ENCODE data around the gene TNNC1. TPM values are rescaled to one million over a fixed set of nuclear protein-coding genes. Genes with fewer than 3 reads are reported as not detected.

The TNNC1 gene
- total and polyA plus RNA-seq, 3 experiments from 2014 or later: 2.2 to 2.3 TPM; not detected in 1

GRCh38 chr3:52420388-52420787, 33.5 kb downstream of the TNNC1 start:
- Histone ChIP-seq H3K27me3 (ENCODE audit: insufficient read depth, low read length, poor library complexity, severe bottlenecking) (no peaks in the 10 kb centered on the region), H3K36me3 (ENCODE audit: insufficient read depth, low read length) (no peaks in the 10 kb centered on the region), H3K4me3 (ENCODE audit: low read length) (no peak overlapping the region), H3K27ac (ENCODE audit: low read depth, low read length) (no peak overlapping the region), H3K9me3 (ENCODE audit: low read length) (no peaks in the 10 kb centered on the region), H3K4me1 (ENCODE audit: insufficient read depth, low read length) (no peaks in the 10 kb centered on the region)
- CTCF ChIA-PET: interaction anchor here (1.6 kb wide), 1 partner anchor 27 kb away, joined by 3 read pairs; no protein-coding TSS in a partner anchor
- POLR2A ChIA-PET: no interaction called here
- no peak overlapping the region for H3K27ac Mint-ChIP-seq
- H3K4me3 Mint-ChIP-seq: no peak overlapping the region
- no peaks in the 10 kb centered on the region for H3K9me3 Mint-ChIP-seq
- no peaks in the 10 kb centered on the region for H3K27me3 Mint-ChIP-seq
- H3K4me1 Mint-ChIP-seq: peaks cover 0 to 7% (median 4%) of the 10 kb centered on the region in 3 donors
- no peak for DNase-seq
- H3K36me3 Mint-ChIP-seq: peaks cover 0 to 22% (median 7%) of the 10 kb centered on the region in 3 donors

- Mint-ChIP-seq H3K4me1 (peaks cover 17 to 35% (median 26%) of the 10 kb centered on the region in 3 donors), H3K27ac (peak overlapping the region in 1 of 8 donors; percentile 29), H3K27me3 (no peaks in the 10 kb centered on the region), H3K4me3 (no peak overlapping the region), H3K9me3 (no peaks in the 10 kb centered on the region), H3K36me3 (peaks cover 0 to 28% (median 4%) of the 10 kb centered on the region in 3 donors)
- POLR2A ChIA-PET: no interaction called here
- no peak for DNase-seq
- Histone ChIP-seq H3K4me1 (ENCODE audit: insufficient read depth, low read length) (peaks cover 18% of the 10 kb centered on the region), H3K9me3 (ENCODE audit: low read length) (no peaks in the 10 kb centered on the region), H3K36me3 (ENCODE audit: insufficient read depth, low read length) (no peaks in the 10 kb centered on the region), H3K27ac (ENCODE audit: low read depth, low read length) (no peak overlapping the region), H3K4me3 (ENCODE audit: low read length) (no peak overlapping the region), H3K27me3 (ENCODE audit: insufficient read depth, low read length, poor library complexity, severe bottlenecking) (no peaks in the 10 kb centered on the region)
- CTCF ChIA-PET: interaction anchor here (1.3 kb wide), 1 partner anchor 31 kb away, joined by 5 read pairs; no protein-coding TSS in a partner anchor
Observed at GRCh38 chr3:52415800-52416199, 38.0 kb downstream of the TNNC1 start.

- Histone ChIP-seq H3K27ac (ENCODE audit: low read depth, low read length) (no peak overlapping the region), H3K4me1 (ENCODE audit: insufficient read depth, low read length) (peaks cover 41% of the 10 kb centered on the region), H3K4me3 (ENCODE audit: low read length) (peak overlapping the region; percentile 83), H3K9me3 (ENCODE audit: low read length) (no peaks in the 10 kb centered on the region), H3K36me3 (ENCODE audit: insufficient read depth, low read length) (peaks cover 48% of the 10 kb centered on the region), H3K27me3 (ENCODE audit: insufficient read depth, low read length, poor library complexity, severe bottlenecking) (no peaks in the 10 kb centered on the region)
- H3K27me3 Mint-ChIP-seq: no peaks in the 10 kb centered on the region
- no peak for DNase-seq
- peak overlapping the region; percentile 80 to 99 (median 91) for H3K4me3 Mint-ChIP-seq
- H3K36me3 Mint-ChIP-seq: peaks cover 3 to 55% (median 4%) of the 10 kb centered on the region in 3 donors
- peak overlapping the region; percentile 81 to 97 (median 92) for H3K27ac Mint-ChIP-seq
- ChIA-PET CTCF (no interaction called here), POLR2A (no interaction called here)
- H3K4me1 Mint-ChIP-seq: peaks cover 32 to 48% (median 42%) of the 10 kb centered on the region in 3 donors
- H3K9me3 Mint-ChIP-seq: no peaks in the 10 kb centered on the region
Observed at GRCh38 chr3:52408466-52408865, 45.4 kb downstream of the TNNC1 start.

DNA sequence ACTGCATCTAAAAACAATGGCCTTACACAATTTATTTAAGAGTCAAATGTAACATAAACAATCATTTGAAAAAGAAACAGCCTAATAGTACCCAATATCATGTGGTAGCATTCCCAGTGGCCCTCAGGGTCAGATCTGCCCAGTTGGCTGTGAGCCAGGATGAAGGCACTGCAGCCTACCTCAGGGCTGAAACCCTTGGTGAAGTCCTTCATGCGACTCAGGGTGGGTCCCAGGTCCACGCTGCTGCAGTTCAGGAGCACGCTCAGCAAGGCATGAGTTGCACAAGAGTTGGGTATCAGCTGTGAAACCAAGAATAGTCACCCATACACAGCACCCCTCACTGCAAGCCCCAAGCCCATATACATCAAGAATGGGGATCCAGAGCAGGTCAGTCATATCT, 46.1 kb downstream of the TNNC1 start:
- Histone ChIP-seq H3K27me3 (ENCODE audit: insufficient read depth, low read length, poor library complexity, severe bottlenecking) (no peaks in the 10 kb centered on the region), H3K27ac (ENCODE audit: low read depth, low read length) (no peak overlapping the region), H3K4me1 (ENCODE audit: insufficient read depth, low read length) (peaks cover 41% of the 10 kb centered on the region), H3K36me3 (ENCODE audit: insufficient read depth, low read length) (peaks cover 55% of the 10 kb centered on the region), H3K9me3 (ENCODE audit: low read length) (no peaks in the 10 kb centered on the region), H3K4me3 (ENCODE audit: low read length) (no peak overlapping the region)
- peak overlapping the region in 7 of 8 donors; percentile 32 to 97 (median 90) for H3K27ac Mint-ChIP-seq
- H3K9me3 Mint-ChIP-seq: no peaks in the 10 kb centered on the region
- CTCF ChIA-PET: interaction anchor here (0.8 kb wide), 1 partner anchor 39 kb away, joined by 3 read pairs; no protein-coding TSS in a partner anchor
- H3K36me3 Mint-ChIP-seq: peaks cover 3 to 62% (median 4%) of the 10 kb centered on the region in 3 donors
- DNase-seq: no peak
- no peaks in the 10 kb centered on the region for H3K27me3 Mint-ChIP-seq
- H3K4me1 Mint-ChIP-seq: peaks cover 32 to 47% (median 38%) of the 10 kb centered on the region in 3 donors
- peak overlapping the region in 5 of 7 donors; percentile 80 to 99 (median 91) for H3K4me3 Mint-ChIP-seq
- POLR2A ChIA-PET: no interaction called here

GRCh38 chr3:52406791-52407510, 46.9 kb downstream of the TNNC1 start:
- H3K4me1 Mint-ChIP-seq: peaks cover 26 to 38% (median 32%) of the 10 kb centered on the region in 3 donors
- H3K9me3 ChIP-seq (ENCODE audit: low read length): no peaks in the 10 kb centered on the region
- H3K36me3 ChIP-seq (ENCODE audit: insufficient read depth, low read length): peaks cover 63% of the 10 kb centered on the region
- no peak overlapping the region for H3K27ac ChIP-seq (ENCODE audit: low read depth, low read length)
- ChIA-PET CTCF (interaction anchor here (0.8 to 1.7 kb wide), 3 partner anchors 39 to 68 kb away, joined by 3 to 4 read pairs (median 4); no protein-coding TSS in a partner anchor), POLR2A (no interaction called here)
- H3K27ac Mint-ChIP-seq: peak overlapping the region in 3 of 8 donors; percentile 38 to 87 (median 81)
- H3K27me3 ChIP-seq (ENCODE audit: insufficient read depth, low read length, poor library complexity, severe bottlenecking): no peaks in the 10 kb centered on the region
- H3K4me3 ChIP-seq (ENCODE audit: low read length): no peak overlapping the region
- H3K27me3 Mint-ChIP-seq: no peaks in the 10 kb centered on the region
- no peaks in the 10 kb centered on the region for H3K9me3 Mint-ChIP-seq
- no peak for DNase-seq
- H3K4me3 Mint-ChIP-seq: peak overlapping the region in 2 of 7 donors; percentile 40 to 74
- H3K4me1 ChIP-seq (ENCODE audit: insufficient read depth, low read length): peaks cover 34% of the 10 kb centered on the region
- H3K36me3 Mint-ChIP-seq: peaks cover 3 to 70% (median 4%) of the 10 kb centered on the region in 3 donors

- ChIA-PET CTCF (interaction anchor here (1.4 to 1.7 kb wide), 2 partner anchors 40 to 67 kb away, joined by 4 read pairs; no protein-coding TSS in a partner anchor), POLR2A (no interaction called here)
- Histone ChIP-seq H3K36me3 (ENCODE audit: insufficient read depth, low read length) (peaks cover 67% of the 10 kb centered on the region), H3K9me3 (ENCODE audit: low read length) (no peaks in the 10 kb centered on the region), H3K4me3 (ENCODE audit: low read length) (no peak overlapping the region), H3K27me3 (ENCODE audit: insufficient read depth, low read length, poor library complexity, severe bottlenecking) (no peaks in the 10 kb centered on the region), H3K27ac (ENCODE audit: low read depth, low read length) (no peak overlapping the region), H3K4me1 (ENCODE audit: insufficient read depth, low read length) (peaks cover 27% of the 10 kb centered on the region)
- Mint-ChIP-seq H3K36me3 (peaks cover 3 to 77% (median 4%) of the 10 kb centered on the region in 3 donors), H3K4me3 (peak overlapping the region in 1 of 7 donors; percentile 20), H3K27ac (peak overlapping the region in 2 of 8 donors; percentile 21 to 87), H3K9me3 (no peaks in the 10 kb centered on the region), H3K4me1 (peaks cover 19 to 31% (median 25%) of the 10 kb centered on the region in 3 donors), H3K27me3 (no peaks in the 10 kb centered on the region)
- DNase-seq: peak in 1 of 5 donors; percentile 11
Observed at GRCh38 chr3:52406231-52406661, 47.6 kb downstream of the TNNC1 start.

- H3K4me3 Mint-ChIP-seq: peak overlapping the region in 2 of 7 donors; percentile 20 to 70
- no peaks in the 10 kb centered on the region for H3K9me3 Mint-ChIP-seq
- H3K4me1 ChIP-seq (ENCODE audit: insufficient read depth, low read length): peaks cover 24% of the 10 kb centered on the region
- no peak for DNase-seq
- ChIA-PET POLR2A (interaction anchor here (0.6 kb wide), 1 partner anchor 76 kb away, joined by 7 read pairs; no protein-coding TSS in a partner anchor), CTCF (interaction anchor here (1.4 to 1.7 kb wide), 2 partner anchors 41 to 67 kb away, joined by 4 read pairs; no protein-coding TSS in a partner anchor)
- no peaks in the 10 kb centered on the region for H3K9me3 ChIP-seq (ENCODE audit: low read length)
- no peak overlapping the region for H3K27ac ChIP-seq (ENCODE audit: low read depth, low read length)
- peaks cover 67% of the 10 kb centered on the region for H3K36me3 ChIP-seq (ENCODE audit: insufficient read depth, low read length)
- peak overlapping the region in 3 of 8 donors; percentile 62 to 70 (median 69) for H3K27ac Mint-ChIP-seq
- H3K4me3 ChIP-seq (ENCODE audit: low read length): no peak overlapping the region
- peaks cover 3 to 80% (median 7%) of the 10 kb centered on the region in 3 donors for H3K36me3 Mint-ChIP-seq
- H3K27me3 ChIP-seq (ENCODE audit: insufficient read depth, low read length, poor library complexity, severe bottlenecking): no peaks in the 10 kb centered on the region
- H3K27me3 Mint-ChIP-seq: no peaks in the 10 kb centered on the region
- peaks cover 14 to 26% (median 20%) of the 10 kb centered on the region in 3 donors for H3K4me1 Mint-ChIP-seq
Observed at GRCh38 chr3:52405601-52406110, 48.2 kb downstream of the TNNC1 start.
